Esophagus muscularis mucosa (tissue), 3 donors: ENCODE data around the gene PAGE2.

Source experiments
- CTCF ChIP-seq, 3 experiments: fragments of 200-600 bp in 2 of 3; fragments of 450-650 bp in 1 of 3; sonication (generic) in 2 of 3; IDR thresholded peaks; one replicate each; pipeline ENCODE4 v1.5.1; 2017 to 2019; ENCODE audit warnings: antibody characterized with exemption in 3 of 3, mild to moderate bottlenecking in 2 of 3, moderate library complexity in 1 of 3
- EP300 ChIP-seq: sonication (generic); formaldehyde crosslinking; IDR thresholded peaks from one replicate; pipeline ENCODE4 v1.6.1; 2017; ENCODE audit warnings: antibody characterized with exemption

GRCh38 chrX:55102754-55103153, 13.9 kb downstream of the PAGE2 start:
- TF ChIP-seq CTCF (IDR thresholded peaks at IDR 0.05) (no peak), EP300 (no peak)
